Activated CD4-positive, alpha-beta T cell treated with anti-CD3 and anti-CD28 coated beads, Interleukin-2, amount 10 ng/mL, durations not matched to agents 7 days and 5 days (primary cell): ENCODE data around the gene DNAH11. TPM values are rescaled to one million over a fixed set of nuclear protein-coding genes. Genes with fewer than 3 reads are reported as not detected.

Experiments
- CTCF ChIA-PET: fragments of 350-600 bp; sonication (Branson Sonifier 250); formaldehyde crosslinking; loops from one replicate; lab custom pipeline; 2021; ENCODE audit warnings: antibody characterized with exemption; lab: Charles Lee
- POLR2A ChIA-PET: fragments of 350-600 bp; sonication (Branson Sonifier 250); formaldehyde crosslinking; loops from one replicate; lab custom pipeline; 2021; ENCODE audit warnings: antibody characterized with exemption; lab: Charles Lee
- DNase-seq: peaks from one replicate; pipeline ENCODE4 v3.0.0-alpha.2; 2020
- H3K27ac Mint-ChIP-seq: one replicate; pipeline ENCODE4 v1.8.0; 2021; ENCODE audit warnings: mild to moderate bottlenecking, moderate library complexity, mixed read lengths
- H3K27me3 Mint-ChIP-seq: one replicate; pipeline ENCODE4 v1.8.0; 2021; ENCODE audit warnings: mixed read lengths
- H3K36me3 Mint-ChIP-seq: one replicate; pipeline ENCODE4 v1.8.0; 2021; ENCODE audit warnings: low read depth, mixed read lengths
- H3K4me1 Mint-ChIP-seq: one replicate; pipeline ENCODE4 v1.8.0; 2021; ENCODE audit warnings: mixed read lengths
- H3K4me3 Mint-ChIP-seq: one replicate; pipeline ENCODE4 v1.8.0; 2021; ENCODE audit warnings: mild to moderate bottlenecking, moderate library complexity, mixed read lengths
- H3K9me3 Mint-ChIP-seq: one replicate; pipeline ENCODE4 v1.8.0; 2021; ENCODE audit warnings: mixed read lengths
- total RNA-seq, 2 experiments: library from RNA; stranded (reverse); gene quantifications; one replicate each; pipeline ENCODE4 v1.2.3, GENCODE V29; 2021

Gene DNAH11
- total RNA-seq, 2 experiments from 2014 or later = 0.77 to 1.3 TPM

GRCh38 chr7:21945454-21946221 is 402.8 kb downstream of the DNAH11 start, which contains the start of gene CDCA7L:
Gene CDCA7L, minus strand, starts transcription at chr7:21945899. Its CDS starts 95 bp downstream, at chr7:21945804.
- Mint-ChIP-seq H3K27ac (peak within 1 kb of the TSS; percentile 90), H3K9me3 (no peaks in the 10 kb centered on the region), H3K36me3 (peaks cover 22% of the 10 kb centered on the region), H3K27me3 (peaks cover 13% of the 10 kb centered on the region), H3K4me3 (peak within 1 kb of the TSS; percentile 89), H3K4me1 (peaks cover 67% of the 10 kb centered on the region)
- DNase-seq = peak; percentile 71
- ChIA-PET CTCF (interaction anchor here (1.1 to 1.3 kb wide), 2 partner anchors 18 to 19 kb away, joined by 4 to 6 read pairs; no protein-coding TSS in a partner anchor), POLR2A (interaction anchor here (0.7 kb wide), 1 partner anchor 229 kb away, joined by 7 read pairs; no protein-coding TSS in a partner anchor)

GRCh38 chr7:21946222-21946709 is 403.4 kb downstream of the DNAH11 start:
- CTCF ChIA-PET = interaction anchor here (1.1 kb wide), 1 partner anchor 18 kb away, joined by 6 read pairs; no protein-coding TSS in a partner anchor
- H3K9me3 Mint-ChIP-seq = no peaks in the 10 kb centered on the region
- peaks cover 21% of the 10 kb centered on the region for H3K36me3 Mint-ChIP-seq
- DNase-seq = no peak
- peaks cover 63% of the 10 kb centered on the region for H3K4me1 Mint-ChIP-seq
- peaks cover 13% of the 10 kb centered on the region for H3K27me3 Mint-ChIP-seq
- H3K27ac Mint-ChIP-seq = peak overlapping the region; percentile 90
- POLR2A ChIA-PET = interaction anchor here (0.5 kb wide), 1 partner anchor 82 kb away, joined by 3 read pairs; no protein-coding TSS in a partner anchor
- H3K4me3 Mint-ChIP-seq = peak overlapping the region; percentile 89

- Mint-ChIP-seq H3K4me1 (peaks cover 55% of the 10 kb centered on the region), H3K27me3 (peaks cover 13% of the 10 kb centered on the region), H3K4me3 (no peak overlapping the region), H3K9me3 (no peaks in the 10 kb centered on the region), H3K27ac (no peak overlapping the region), H3K36me3 (peaks cover 16% of the 10 kb centered on the region)
- no peak for DNase-seq
- ChIA-PET POLR2A (no interaction called here), CTCF (no interaction called here)
These were observed 404.2 kb downstream of the DNAH11 start for GRCh38 chr7:21947056-21947455.

GRCh38 chr7:21947946-21948345 is 405.1 kb downstream of the DNAH11 start:
- Mint-ChIP-seq H3K36me3 (peaks cover 9% of the 10 kb centered on the region), H3K9me3 (no peaks in the 10 kb centered on the region), H3K4me1 (peaks cover 46% of the 10 kb centered on the region), H3K27ac (no peak overlapping the region), H3K4me3 (no peak overlapping the region), H3K27me3 (peaks cover 13% of the 10 kb centered on the region)
- DNase-seq = no peak
- ChIA-PET POLR2A (interaction anchor here (0.6 kb wide), 1 partner anchor 98 kb away, joined by 4 read pairs; no protein-coding TSS in a partner anchor), CTCF (no interaction called here)

GRCh38 chr7:21948364-21948763 is 405.5 kb downstream of the DNAH11 start:
- ChIA-PET POLR2A (no interaction called here), CTCF (no interaction called here)
- DNase-seq = no peak
- Mint-ChIP-seq H3K36me3 (peaks cover 5% of the 10 kb centered on the region), H3K4me3 (no peak overlapping the region), H3K4me1 (peaks cover 42% of the 10 kb centered on the region), H3K27me3 (peaks cover 13% of the 10 kb centered on the region), H3K27ac (no peak overlapping the region), H3K9me3 (no peaks in the 10 kb centered on the region)

- ChIA-PET CTCF (no interaction called here), POLR2A (no interaction called here)
- DNase-seq = no peak
- Mint-ChIP-seq H3K27me3 (peaks cover 15% of the 10 kb centered on the region), H3K27ac (no peak overlapping the region), H3K9me3 (no peaks in the 10 kb centered on the region), H3K4me1 (peaks cover 36% of the 10 kb centered on the region), H3K4me3 (no peak overlapping the region), H3K36me3 (peaks cover 3% of the 10 kb centered on the region)
These were observed 406.2 kb downstream of the DNAH11 start for GRCh38 chr7:21948887-21949540.

Other genes with a start within 250 kb of the DNAH11 start
- 10 to 100 TPM; 30.9 to 38.8 TPM for gene SP4, start 115.0 kb upstream of the DNAH11 start, total RNA-seq